Endothelial cell of umbilical vein (primary cell): ENCODE results near the gene KDM6B.

Source experiments
- EZH2 ChIP-seq: IDR thresholded peaks from 2 replicates; pipeline ENCODE4 v1.6.1; 2012; ENCODE audit warnings: borderline replicate concordance, low read depth, mild to moderate bottlenecking, moderate library complexity, low read length, inconsistent platforms; ENCODE audit not compliant: severe bottlenecking
- FOS ChIP-seq: IDR thresholded peaks from 2 replicates; pipeline ENCODE4 v1.6.1; 2011; ENCODE audit warnings: mild to moderate bottlenecking, low read length, moderate library complexity, borderline replicate concordance; ENCODE audit not compliant: insufficient read depth
- GATA2 ChIP-seq: IDR thresholded peaks from 2 replicates; pipeline ENCODE4 v1.7.0; 2011; ENCODE audit warnings: low read depth, mild to moderate bottlenecking, moderate library complexity, mixed read lengths, low read length; ENCODE audit not compliant: insufficient read length, insufficient read depth
- JUN ChIP-seq: IDR thresholded peaks from 2 replicates; pipeline ENCODE4 v1.6.1; 2011; ENCODE audit warnings: borderline replicate concordance, low read depth; ENCODE audit not compliant: insufficient read length, insufficient read depth
- MAX ChIP-seq: IDR thresholded peaks from 2 replicates; pipeline ENCODE4 v1.6.1; 2011; ENCODE audit not compliant: insufficient read depth, insufficient read length
- MYC ChIP-seq: IDR thresholded peaks from one replicate; pipeline ENCODE4 v1.6.1; 2011; ENCODE audit warnings: mild to moderate bottlenecking, low read depth, low read length
- POLR2A ChIP-seq: IDR thresholded peaks from 2 replicates; pipeline ENCODE4 v1.6.1; 2012; ENCODE audit warnings: low read depth, mild to moderate bottlenecking, control low read depth, low read length
- POLR2AphosphoS5 ChIP-seq: IDR thresholded peaks from 2 replicates; pipeline ENCODE4 v1.6.1; 2012; ENCODE audit warnings: low read depth, mild to moderate bottlenecking, control low read depth, low read length, moderate library complexity; ENCODE audit not compliant: insufficient read depth
- TF ChIP-seq, protein P1 (sequence below), 2 donors: IDR thresholded peaks; 1 replicate in 1 of 2; 2 replicates in 1 of 2; pipeline ENCODE4 v1.5.1; 2011; ENCODE audit warnings: low read length in 2 of 2, mild to moderate bottlenecking in 2 of 2, moderate library complexity in 2 of 2, control low read depth in 1 of 2, inconsistent platforms in 1 of 2, low read depth in 1 of 2; ENCODE audit not compliant: insufficient read depth in 1 of 2; ENCODE audit errors: extremely low read depth in 1 of 2

DNA sequence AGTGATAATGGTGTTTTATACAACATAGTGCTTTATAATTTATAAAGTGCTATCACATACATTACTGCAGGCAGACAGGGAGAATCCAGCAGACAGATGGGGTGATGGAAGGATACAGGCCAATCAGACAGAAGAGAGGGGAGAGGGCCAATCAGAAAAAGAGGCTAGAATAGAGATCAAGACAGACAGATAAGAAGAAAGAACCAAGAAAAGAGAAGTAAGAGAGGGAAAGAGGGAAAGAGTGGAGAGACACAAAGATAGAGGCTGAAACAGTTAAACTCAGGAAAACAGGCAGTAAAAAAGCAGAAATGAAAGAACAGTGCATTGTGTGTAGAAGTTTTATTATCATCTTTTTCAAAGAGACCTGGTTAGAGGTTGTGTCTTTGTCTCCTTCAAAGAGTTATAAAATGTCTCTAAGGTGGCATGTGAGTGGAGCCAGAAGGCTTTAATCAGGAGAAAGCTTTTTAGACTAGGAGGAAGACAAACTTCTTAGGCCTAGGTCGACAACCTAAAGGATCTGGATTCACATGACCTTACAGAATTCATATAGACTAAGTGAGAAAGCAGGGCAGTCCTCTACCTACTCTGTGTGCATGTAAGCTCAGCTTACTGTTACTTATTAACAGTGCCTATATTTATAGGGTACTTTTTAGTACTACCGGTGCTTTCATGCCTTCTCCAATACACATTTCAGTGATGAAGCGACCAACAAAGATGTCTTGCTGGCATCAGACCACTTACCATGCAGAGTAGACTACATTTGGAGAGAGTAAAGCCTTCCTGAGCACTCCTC lies 46.3 kb downstream of the KDM6B start:
- TF ChIP-seq, protein P1, sequence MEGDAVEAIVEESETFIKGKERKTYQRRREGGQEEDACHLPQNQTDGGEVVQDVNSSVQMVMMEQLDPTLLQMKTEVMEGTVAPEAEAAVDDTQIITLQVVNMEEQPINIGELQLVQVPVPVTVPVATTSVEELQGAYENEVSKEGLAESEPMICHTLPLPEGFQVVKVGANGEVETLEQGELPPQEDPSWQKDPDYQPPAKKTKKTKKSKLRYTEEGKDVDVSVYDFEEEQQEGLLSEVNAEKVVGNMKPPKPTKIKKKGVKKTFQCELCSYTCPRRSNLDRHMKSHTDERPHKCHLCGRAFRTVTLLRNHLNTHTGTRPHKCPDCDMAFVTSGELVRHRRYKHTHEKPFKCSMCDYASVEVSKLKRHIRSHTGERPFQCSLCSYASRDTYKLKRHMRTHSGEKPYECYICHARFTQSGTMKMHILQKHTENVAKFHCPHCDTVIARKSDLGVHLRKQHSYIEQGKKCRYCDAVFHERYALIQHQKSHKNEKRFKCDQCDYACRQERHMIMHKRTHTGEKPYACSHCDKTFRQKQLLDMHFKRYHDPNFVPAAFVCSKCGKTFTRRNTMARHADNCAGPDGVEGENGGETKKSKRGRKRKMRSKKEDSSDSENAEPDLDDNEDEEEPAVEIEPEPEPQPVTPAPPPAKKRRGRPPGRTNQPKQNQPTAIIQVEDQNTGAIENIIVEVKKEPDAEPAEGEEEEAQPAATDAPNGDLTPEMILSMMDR (IDR thresholded peaks at IDR 0.05; ENCODE audit: extremely low read depth in 1 of 2, insufficient read depth in 1 of 2, low read depth in 1 of 2, low read length in 2 of 2) = no peak
- no peak for TF ChIP-seq POLR2A
- TF ChIP-seq MAX = no peak
- no peak for TF ChIP-seq POLR2AphosphoS5
- TF ChIP-seq JUN = no peak
- no peak for TF ChIP-seq GATA2
- no peak for TF ChIP-seq FOS
- no peak for TF ChIP-seq EZH2
- no peak for TF ChIP-seq MYC
